HFFc6 (cell line): Measurements from ENCODE around the gene DEFB110. TPM values are rescaled to one million over a fixed set of nuclear protein-coding genes. Genes with fewer than 3 reads are reported as not detected.

Source experiments
- DNase-seq: peaks from one replicate; pipeline ENCODE4 v3.0.0-alpha.2; 2018
- H3K27ac Mint-ChIP-seq: 2 replicates; pipeline ENCODE4 v1.8.0; 2020; ENCODE audit warnings: mild to moderate bottlenecking, mixed read lengths
- H3K27me3 Mint-ChIP-seq: 2 replicates; pipeline ENCODE4 v1.8.0; 2021; ENCODE audit warnings: mild to moderate bottlenecking, moderate library complexity, mixed read lengths; ENCODE audit not compliant: insufficient read depth
- H3K36me3 Mint-ChIP-seq: 2 replicates; pipeline ENCODE4 v1.8.0; 2021; ENCODE audit warnings: low read depth, mixed read lengths
- H3K4me1 Mint-ChIP-seq: 2 replicates; pipeline ENCODE4 v1.8.0; 2020; ENCODE audit warnings: low read depth, mixed read lengths
- H3K4me3 Mint-ChIP-seq: 2 replicates; pipeline ENCODE4 v1.8.0; 2020; ENCODE audit warnings: mild to moderate bottlenecking, moderate library complexity, mixed read lengths
- H3K9me3 Mint-ChIP-seq: 2 replicates; pipeline ENCODE4 v1.8.0; 2020; ENCODE audit warnings: mild to moderate bottlenecking, mixed read lengths
- CTCF ChIP-seq: fragments of 200-600 bp; sonication (generic); IDR thresholded peaks from 2 replicates; pipeline ENCODE4 v1.5.0; 2021; ENCODE audit warnings: antibody characterized with exemption, mild to moderate bottlenecking
- long read RNA-seq: library from polyadenylated mRNA; unstranded; transcript quantifications from one replicate; pipeline ENCODE4 v2.0.0, GENCODE V29; 2019
- total RNA-seq, 6 experiments: library from RNA; stranded (reverse); fragmentation: NEBNext Ultra II Directional; extraction: Animal tissue kit (Norgen Biotek cat#: 25700); gene quantifications; 2 replicates in 1 of 6; 3 replicates in 5 of 6; pipeline ENCODE4 v1.2.3, GENCODE V29; 2021

Gene DEFB110
- not detected for total RNA-seq
- long read RNA-seq, result 0 reads

DNA sequence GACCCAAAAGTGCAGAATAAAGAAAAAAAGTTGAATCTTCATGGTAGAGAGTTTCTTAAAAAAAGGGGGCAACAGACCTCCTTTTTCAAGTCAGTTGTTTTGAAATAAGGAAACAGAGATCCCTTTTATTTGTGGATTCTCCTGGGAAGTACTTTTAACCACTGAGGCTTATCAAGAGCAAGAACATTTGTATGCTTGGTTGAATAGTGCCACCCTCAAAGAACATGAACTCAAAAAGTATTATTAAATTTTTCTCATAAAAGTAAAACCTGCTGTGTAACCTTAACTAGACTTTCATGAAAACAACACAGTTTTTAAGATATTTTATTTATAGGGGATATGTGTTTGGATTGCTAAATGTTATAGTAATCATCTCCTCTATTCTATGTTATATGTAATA is at the start of gene DEFB110:
Gene DEFB110, minus strand, starts transcription at position 101 of the 400 bp plus-strand sequence. Its CDS starts 59 bp downstream, at position 42.
- H3K27ac Mint-ChIP-seq, result no peak within 1 kb of the TSS
- no peaks in the 10 kb centered on the region; the same call in 1 of the 2 replicates for H3K36me3 Mint-ChIP-seq
- DNase-seq, result no peak
- no peak for TF ChIP-seq CTCF
- H3K27me3 Mint-ChIP-seq, result no peaks in the 10 kb centered on the region
- no peaks in the 10 kb centered on the region for H3K4me1 Mint-ChIP-seq
- H3K9me3 Mint-ChIP-seq, result peaks cover 43% of the 10 kb centered on the region
- H3K4me3 Mint-ChIP-seq, result no peak within 1 kb of the TSS

GRCh38 chr6:50070101-50070500 is 48.3 kb upstream of the DEFB110 start:
- H3K4me1 Mint-ChIP-seq, result no peaks in the 10 kb centered on the region
- no peak for TF ChIP-seq CTCF
- no peak for DNase-seq
- H3K9me3 Mint-ChIP-seq, result peaks cover 36% of the 10 kb centered on the region
- no peaks in the 10 kb centered on the region for H3K27me3 Mint-ChIP-seq
- no peak overlapping the region for H3K27ac Mint-ChIP-seq
- no peak overlapping the region for H3K4me3 Mint-ChIP-seq
- H3K36me3 Mint-ChIP-seq, result no peaks in the 10 kb centered on the region

GRCh38 chr6:50062051-50062450 is 40.3 kb upstream of the DEFB110 start:
- Mint-ChIP-seq H3K4me3 (no peak overlapping the region), H3K9me3 (peaks cover 21% of the 10 kb centered on the region), H3K4me1 (no peaks in the 10 kb centered on the region), H3K36me3 (no peaks in the 10 kb centered on the region), H3K27me3 (no peaks in the 10 kb centered on the region), H3K27ac (no peak overlapping the region)
- DNase-seq, result no peak
- peak; percentile 16; the same call in 1 of the 2 replicates for TF ChIP-seq CTCF

DNA sequence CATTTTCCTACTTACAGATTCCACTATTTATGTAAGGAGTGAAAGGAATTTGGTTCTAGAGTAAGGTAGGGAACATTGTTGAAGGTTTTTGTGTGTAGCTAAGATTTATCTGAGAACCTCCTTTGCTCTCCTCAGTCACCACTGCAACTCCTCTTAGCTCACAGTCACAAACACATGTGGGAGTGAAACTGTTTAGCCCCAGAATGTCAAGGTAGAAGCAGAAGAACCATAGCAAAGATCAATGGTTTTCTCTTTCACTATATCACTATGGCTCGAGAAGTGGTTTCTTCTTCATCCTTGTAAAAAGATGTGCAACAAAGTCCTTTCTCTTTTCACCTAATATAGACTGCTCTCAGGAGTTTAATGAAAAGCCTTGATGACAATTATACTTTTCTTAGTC is 34.4 kb upstream of the DEFB110 start:
- H3K4me1 Mint-ChIP-seq, result no peaks in the 10 kb centered on the region
- H3K4me3 Mint-ChIP-seq, result no peak overlapping the region
- no peak overlapping the region for H3K27ac Mint-ChIP-seq
- DNase-seq, result no peak
- H3K9me3 Mint-ChIP-seq, result peaks cover 27% of the 10 kb centered on the region
- H3K27me3 Mint-ChIP-seq, result no peaks in the 10 kb centered on the region
- no peak for TF ChIP-seq CTCF
- no peaks in the 10 kb centered on the region for H3K36me3 Mint-ChIP-seq

GRCh38 chr6:50049829-50050228 is 28.0 kb upstream of the DEFB110 start, which contains the start of gene DEFB112:
DEFB112 (minus strand) TSS chr6:50049929; CDS start chr6:50049869, 60 bp downstream.
- H3K9me3 Mint-ChIP-seq, result peaks cover 20% of the 10 kb centered on the region
- TF ChIP-seq CTCF, result no peak
- no peak within 1 kb of the TSS for H3K4me3 Mint-ChIP-seq
- no peaks in the 10 kb centered on the region for H3K27me3 Mint-ChIP-seq
- no peak within 1 kb of the TSS for H3K27ac Mint-ChIP-seq
- no peaks in the 10 kb centered on the region for H3K36me3 Mint-ChIP-seq
- DNase-seq, result no peak
- no peaks in the 10 kb centered on the region for H3K4me1 Mint-ChIP-seq

DNA sequence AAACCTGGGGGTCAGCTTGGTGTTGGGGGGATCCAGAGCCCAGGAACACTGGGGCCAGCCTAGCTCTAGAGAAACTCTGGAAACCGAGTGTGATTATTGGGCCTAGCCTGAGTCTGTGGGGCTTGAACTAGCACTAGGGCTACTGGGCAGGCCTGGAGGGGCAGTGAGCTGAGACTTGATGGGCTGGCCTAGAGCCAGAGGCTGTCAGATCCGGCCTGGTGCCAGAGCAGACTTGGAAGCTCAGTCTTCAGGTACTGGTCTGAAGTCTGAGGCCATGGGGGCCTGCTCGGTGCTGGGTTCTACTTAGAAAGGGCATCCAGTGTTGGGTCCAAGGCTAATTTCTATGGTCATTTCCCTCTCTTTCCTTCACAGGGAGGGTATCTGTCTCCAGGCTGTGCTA is 25.2 kb upstream of the DEFB110 start:
- Mint-ChIP-seq H3K36me3 (no peaks in the 10 kb centered on the region), H3K9me3 (peaks cover 22% of the 10 kb centered on the region), H3K4me1 (no peaks in the 10 kb centered on the region), H3K27ac (no peak overlapping the region), H3K27me3 (no peaks in the 10 kb centered on the region), H3K4me3 (no peak overlapping the region)
- DNase-seq, result no peak
- no peak for TF ChIP-seq CTCF
